Measurements from ENCODE around the gene COL6A2.
A peak's percentile ranks its signal among the peaks of the same experiment; 100 is the strongest.
"Not testable (repeated sequence)": the region's sequence is repeated elsewhere in the genome, so short reads cannot be mapped to it uniquely, and the experiment has no call there.

The COL6A2 gene

GRCh38 chr21:46065215-46065913 is 32.5 kb upstream of the COL6A2 start:
- no peak for TF ChIP-seq POLR2A (IDR thresholded peaks at IDR 0.05; ENCODE audit: low read depth, low read length)
- FAIRE-seq (no peak), DNase-seq (ENCODE audit: insufficient read length, low spot score) (peak; percentile 40)

GRCh38 chr21:46065914-46066551 is 31.9 kb upstream of the COL6A2 start:
- no peak for TF ChIP-seq POLR2A (IDR thresholded peaks at IDR 0.05; ENCODE audit: low read depth, low read length)
- FAIRE-seq (no peak), DNase-seq (ENCODE audit: insufficient read length, low spot score) (no peak)

- TF ChIP-seq POLR2A (IDR thresholded peaks at IDR 0.05; ENCODE audit: low read depth, low read length): no peak
- DNase-seq (ENCODE audit: insufficient read length, low spot score) (no peak), FAIRE-seq (no peak)
Measured at GRCh38 chr21:46066591-46067331, 31.2 kb upstream of the COL6A2 start.

DNA sequence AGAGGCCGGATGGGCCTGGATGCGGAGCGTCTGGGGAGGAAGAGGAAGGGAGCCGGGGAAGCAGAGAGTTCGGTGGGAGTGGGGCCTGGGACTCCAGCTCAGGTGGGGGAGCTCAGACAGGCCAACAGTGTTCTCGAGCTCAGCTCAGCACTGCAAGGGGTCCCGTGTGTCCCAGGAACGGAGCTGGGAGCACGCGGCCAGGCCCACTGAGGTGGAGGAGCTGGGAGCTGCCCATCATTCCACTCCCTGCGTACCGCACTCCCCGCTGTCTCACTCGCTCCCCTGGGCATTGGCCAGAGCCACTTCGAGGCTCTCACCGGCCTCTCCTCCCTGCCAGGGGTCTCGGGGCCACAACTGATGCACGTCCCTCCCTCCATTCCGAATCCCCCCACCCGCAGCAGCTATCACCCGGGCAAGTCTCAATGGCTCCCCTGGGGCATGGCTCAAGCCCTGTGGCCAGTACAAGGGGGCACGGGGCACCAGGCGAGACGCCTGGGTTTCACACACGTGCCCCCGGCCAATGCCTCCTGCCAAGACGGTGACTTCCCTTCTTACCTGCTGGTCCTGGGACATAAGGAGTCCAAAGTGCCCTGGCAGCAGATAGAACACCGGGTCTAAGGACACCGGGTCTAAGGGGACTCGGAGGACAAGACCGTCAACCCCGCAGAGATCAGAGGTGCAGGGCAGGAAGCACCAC is 30.3 kb upstream of the COL6A2 start:
- DNase-seq (ENCODE audit: insufficient read length, low spot score) (no peak), FAIRE-seq (no peak)
- TF ChIP-seq POLR2A (IDR thresholded peaks at IDR 0.05; ENCODE audit: low read depth, low read length): no peak

DNA sequence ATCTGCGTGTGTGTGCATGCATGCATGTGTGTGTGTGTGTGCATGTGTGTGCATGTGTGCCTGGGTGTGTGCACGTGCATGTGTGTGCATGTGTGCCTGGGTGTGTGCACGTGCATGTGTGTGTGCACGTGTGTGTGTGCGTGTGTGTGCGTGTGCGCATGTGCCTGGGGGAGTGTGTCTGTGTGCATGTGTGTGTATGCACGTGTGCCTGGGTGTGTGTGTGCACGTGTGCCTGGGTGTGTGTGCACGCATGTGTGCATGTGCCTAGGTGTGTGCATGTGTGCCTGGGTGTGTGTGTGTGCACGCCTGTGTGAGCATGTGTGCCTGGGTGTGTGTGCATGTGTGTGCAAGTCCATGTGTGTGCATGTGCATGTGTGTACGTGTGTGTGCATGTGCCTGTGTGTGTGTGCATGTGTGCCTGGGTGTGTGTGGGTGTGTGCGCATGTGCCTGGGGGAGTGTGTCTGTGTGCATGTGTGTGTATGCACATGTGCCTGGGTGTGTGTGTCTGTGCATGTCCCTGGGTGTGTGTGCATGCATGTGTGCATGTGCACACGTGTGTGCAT is 29.3 kb upstream of the COL6A2 start:
- TF ChIP-seq POLR2A (IDR thresholded peaks at IDR 0.05; ENCODE audit: low read depth, low read length): no peak
- FAIRE-seq (no peak), DNase-seq (ENCODE audit: insufficient read length, low spot score) (no peak)

DNA sequence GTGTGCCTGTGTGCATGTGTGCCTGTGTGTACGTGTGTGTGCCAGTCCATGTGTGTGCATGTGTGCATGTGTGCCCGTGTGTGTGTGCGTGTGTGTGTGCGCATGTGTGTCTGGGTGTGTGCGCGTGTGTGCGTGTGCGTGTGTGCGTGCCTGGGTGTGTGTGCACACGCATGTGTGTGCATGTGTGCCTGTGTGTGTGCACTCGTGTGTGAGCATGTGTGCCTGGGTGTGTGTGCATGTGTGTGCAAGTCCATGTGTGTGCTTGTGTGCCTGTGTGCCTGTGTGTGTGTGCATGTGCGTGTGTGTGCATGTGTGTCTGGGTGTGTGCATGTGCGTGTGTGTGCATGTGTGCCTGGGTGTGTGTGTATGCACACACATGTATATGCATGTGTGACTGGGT is 28.7 kb upstream of the COL6A2 start:
- no peak for DNase-seq (ENCODE audit: insufficient read length, low spot score)

GRCh38 chr21:46069719-46070279 is 28.1 kb upstream of the COL6A2 start:
- no peak for TF ChIP-seq POLR2A (IDR thresholded peaks at IDR 0.05; ENCODE audit: low read depth, low read length)
- no peak for DNase-seq (ENCODE audit: insufficient read length, low spot score)
- FAIRE-seq: no peak

More for the DNA sequence above, 28.7 kb upstream of the COL6A2 start:
- TF ChIP-seq POLR2A (IDR thresholded peaks at IDR 0.05; ENCODE audit: low read depth, low read length): no peak
- FAIRE-seq: no peak

DNA sequence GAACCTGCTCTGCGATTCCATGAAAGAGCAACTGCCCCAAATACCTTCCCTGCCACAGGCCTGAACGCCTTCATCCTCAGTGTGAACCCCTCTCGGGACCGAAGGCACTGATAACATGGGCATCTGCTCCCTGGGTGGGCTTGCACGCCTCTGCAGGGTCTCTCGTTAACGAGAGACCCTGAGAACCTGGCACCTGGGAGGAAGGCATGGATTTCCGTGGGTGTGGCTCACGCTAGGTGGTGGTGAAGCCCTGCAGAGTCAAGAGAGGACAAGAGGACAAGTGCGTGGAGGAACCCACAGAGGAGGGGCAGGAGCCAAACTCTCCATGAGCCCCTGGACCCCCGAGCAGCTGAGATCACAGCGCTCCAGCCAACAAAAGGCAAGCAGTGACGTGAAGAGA is 26.8 kb upstream of the COL6A2 start:
- FAIRE-seq (no peak), DNase-seq (ENCODE audit: insufficient read length, low spot score) (no peak)
- TF ChIP-seq POLR2A (IDR thresholded peaks at IDR 0.05; ENCODE audit: low read depth, low read length): no peak

DNA sequence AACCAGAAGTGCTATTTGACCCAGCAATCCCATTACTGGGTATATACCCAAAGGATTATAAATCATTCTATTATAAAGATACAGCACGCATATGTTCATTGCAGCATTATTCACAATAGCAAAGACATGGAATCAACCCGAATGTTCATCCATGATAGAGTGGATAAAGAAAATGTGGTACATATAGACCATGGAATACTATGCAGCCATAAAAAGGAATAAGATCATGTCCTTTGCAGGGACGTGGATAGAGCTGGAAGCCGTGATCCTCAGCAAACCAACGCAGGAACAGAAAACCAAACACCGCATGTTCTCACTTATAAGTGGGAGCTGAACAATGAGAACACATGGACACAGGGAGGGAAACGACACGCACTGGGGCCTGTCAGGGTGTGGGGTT is 21.2 kb upstream of the COL6A2 start:
- DNase-seq (ENCODE audit: insufficient read length, low spot score); FAIRE-seq: not testable (repeated sequence)

DNA sequence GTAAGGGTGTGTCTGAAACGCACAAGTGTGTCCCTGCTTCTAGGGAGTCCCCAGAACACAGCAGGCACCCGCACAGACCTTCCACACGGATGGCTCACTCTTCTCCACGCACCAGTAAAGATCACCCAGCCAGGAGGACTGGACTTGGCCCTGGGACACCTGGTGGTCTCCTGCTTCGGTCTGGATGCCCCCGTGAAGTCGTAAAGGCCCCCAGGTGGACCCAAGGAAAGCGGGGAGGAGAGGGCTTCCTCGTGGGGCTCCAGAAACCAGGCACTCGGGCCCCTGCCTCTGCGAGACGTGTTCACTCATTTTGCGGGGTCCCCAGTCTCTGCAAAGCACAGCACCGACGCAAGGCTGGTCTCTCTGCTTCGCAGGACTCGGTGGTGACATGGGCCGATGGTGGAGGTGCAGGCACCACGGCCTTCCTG is 20.2 kb upstream of the COL6A2 start:
- no peak for FAIRE-seq
- no peak for TF ChIP-seq POLR2A (IDR thresholded peaks at IDR 0.05; ENCODE audit: low read depth, low read length)

DNA sequence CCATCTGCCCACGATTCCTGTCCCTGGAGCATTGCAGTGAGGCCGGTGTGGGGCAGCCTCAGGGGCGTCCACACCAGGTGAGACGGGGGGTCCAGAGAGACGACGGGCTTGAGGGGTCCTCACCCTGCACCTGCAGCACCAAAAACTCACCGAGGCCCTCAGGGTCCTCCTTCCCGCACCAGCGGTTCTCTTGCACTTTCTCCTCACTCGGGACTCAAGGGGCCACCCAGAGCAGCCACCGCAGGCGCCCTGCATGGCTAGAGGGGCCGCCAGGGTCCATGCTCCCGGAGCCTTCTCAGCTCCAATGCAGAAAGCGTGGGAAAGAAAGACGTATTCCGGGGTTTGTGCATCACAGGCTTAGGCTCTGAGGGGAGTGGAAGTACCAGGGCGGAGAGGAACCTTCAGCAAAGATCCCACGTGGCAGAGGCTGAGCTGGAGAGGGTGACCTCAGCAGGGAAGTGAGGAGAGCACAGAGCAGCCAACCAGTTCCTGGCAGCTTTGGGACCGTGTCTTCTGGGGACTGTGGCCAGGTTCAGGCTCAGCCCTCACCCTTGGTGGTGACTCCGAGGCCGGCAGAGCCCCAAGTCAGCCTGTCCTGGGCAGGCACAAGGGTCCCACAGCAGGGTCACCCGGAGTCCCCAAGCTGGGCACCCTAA is 19.5 kb upstream of the COL6A2 start:
- TF ChIP-seq POLR2A (IDR thresholded peaks at IDR 0.05; ENCODE audit: low read depth, low read length): no peak
- FAIRE-seq (no peak), DNase-seq (ENCODE audit: insufficient read length, low spot score) (no peak)

More for the DNA sequence above, 20.2 kb upstream of the COL6A2 start:
- DNase-seq (ENCODE audit: insufficient read length, low spot score): no peak

DNA sequence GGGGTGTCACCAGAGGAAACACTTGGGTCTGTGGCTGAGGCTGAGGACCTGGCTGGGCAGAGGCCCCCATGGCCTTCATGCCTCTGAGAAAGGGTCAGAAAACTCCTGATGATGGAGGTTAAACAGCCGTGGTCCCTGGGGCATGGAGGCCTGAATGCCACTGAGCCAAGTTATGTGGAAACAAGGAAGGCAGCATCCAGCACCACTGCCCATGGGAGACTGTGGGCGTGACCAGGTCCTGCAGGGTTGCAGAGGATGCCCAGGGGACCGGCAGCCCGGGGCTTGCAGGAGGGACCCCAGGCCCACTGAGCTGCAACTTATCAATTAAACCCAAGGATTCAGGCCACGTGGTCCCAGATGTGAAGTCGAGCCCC is 18.9 kb upstream of the COL6A2 start:
- no peak for FAIRE-seq
- TF ChIP-seq POLR2A (IDR thresholded peaks at IDR 0.05; ENCODE audit: low read depth, low read length): no peak

More for the DNA sequence above, 18.9 kb upstream of the COL6A2 start:
- DNase-seq (ENCODE audit: insufficient read length, low spot score): no peak

Data from H54 (cell line).